ENCODE data around the gene YKT6.

The YKT6 gene

DNA sequence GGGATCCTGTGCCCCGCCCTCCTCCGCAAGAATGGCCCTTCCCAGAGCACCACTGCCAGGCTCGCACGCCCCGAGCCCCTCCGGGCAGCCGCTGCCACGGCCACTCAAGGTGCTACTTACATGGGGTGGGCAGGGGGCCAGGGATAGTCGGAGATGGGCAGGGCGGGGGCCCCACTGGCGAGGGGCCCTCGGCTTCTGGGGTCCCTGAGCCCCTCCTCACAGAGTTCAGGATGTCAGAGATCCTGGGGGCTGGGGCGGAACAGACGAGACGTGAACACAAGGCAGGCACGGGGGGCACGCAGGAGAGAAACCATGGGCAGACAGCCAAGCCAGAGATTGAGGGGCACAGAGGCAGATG lies 25.6 kb downstream of the YKT6 start:
- Mint-ChIP-seq H3K4me1 (no peaks in the 10 kb centered on the region), H3K9me3 (no peaks in the 10 kb centered on the region), H3K27ac (no peak overlapping the region), H3K27me3 (peaks cover 48% of the 10 kb centered on the region), H3K36me3 (no peaks in the 10 kb centered on the region), H3K4me3 (no peak overlapping the region)
- no peak for ATAC-seq

DNA sequence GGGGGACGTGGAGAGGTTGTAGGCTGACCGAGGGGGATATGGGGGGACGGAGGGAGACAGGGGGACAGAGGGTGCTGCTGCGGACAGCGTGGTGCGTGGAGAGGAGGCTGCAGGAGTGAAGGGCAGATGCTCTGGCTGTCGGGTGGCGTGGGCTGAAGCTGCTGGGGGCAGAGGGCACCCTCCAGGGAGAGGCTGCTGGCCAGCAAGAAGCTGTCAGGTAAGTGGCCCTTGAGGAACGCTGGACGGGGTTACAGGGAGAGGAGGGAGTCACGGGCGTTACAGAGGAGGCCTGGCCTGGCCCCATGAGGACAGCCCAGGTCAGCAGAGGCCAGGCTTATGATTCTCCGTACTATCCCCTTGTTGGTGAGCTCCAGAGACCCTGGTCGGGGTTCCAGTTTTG lies 27.1 kb downstream of the YKT6 start:
- ATAC-seq = no peak
- Mint-ChIP-seq H3K9me3 (no peaks in the 10 kb centered on the region), H3K36me3 (no peaks in the 10 kb centered on the region), H3K4me1 (no peaks in the 10 kb centered on the region), H3K4me3 (no peak overlapping the region), H3K27ac (no peak overlapping the region), H3K27me3 (peaks cover 36% of the 10 kb centered on the region)

DNA sequence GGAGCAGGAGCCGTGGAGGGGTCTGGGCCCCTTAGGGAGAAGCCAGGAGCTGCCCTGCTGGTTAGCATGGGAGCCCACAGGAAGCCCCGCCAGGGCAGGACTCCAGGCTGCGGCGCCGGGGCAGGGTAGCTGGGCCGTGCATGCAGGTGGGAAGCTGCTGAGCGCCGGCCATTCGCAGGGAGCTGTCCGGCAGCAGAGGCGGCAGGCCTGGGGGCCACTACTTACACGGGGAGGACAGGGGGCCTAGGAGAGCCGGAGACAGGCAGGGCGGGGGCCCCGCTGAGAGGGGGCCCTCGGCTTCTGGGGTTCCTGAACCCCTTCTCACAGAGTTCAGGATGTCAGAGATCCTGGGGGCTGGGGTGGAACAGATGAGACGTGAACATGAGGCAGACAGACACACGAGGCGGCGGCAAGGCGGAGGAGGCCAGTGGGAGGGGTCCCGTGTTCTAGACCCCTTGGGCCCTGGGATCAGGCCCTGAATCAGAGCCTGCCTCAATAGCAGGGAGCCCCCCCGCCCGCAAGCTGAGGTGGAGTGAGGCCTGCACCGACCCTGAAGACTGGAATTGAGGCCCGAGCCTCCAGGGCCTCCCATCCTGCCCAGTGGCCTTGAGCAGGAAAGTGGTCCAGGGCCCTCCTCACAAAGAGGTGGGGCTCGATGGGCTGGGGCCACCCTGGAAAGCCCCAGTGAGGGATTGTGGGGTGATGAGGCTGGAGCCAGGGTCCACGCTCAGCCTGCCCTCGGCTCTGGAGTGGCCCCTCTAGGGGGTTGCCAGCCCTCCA lies 28.0 kb downstream of the YKT6 start:
- H3K27me3 Mint-ChIP-seq = peaks cover 29% of the 10 kb centered on the region

DNA sequence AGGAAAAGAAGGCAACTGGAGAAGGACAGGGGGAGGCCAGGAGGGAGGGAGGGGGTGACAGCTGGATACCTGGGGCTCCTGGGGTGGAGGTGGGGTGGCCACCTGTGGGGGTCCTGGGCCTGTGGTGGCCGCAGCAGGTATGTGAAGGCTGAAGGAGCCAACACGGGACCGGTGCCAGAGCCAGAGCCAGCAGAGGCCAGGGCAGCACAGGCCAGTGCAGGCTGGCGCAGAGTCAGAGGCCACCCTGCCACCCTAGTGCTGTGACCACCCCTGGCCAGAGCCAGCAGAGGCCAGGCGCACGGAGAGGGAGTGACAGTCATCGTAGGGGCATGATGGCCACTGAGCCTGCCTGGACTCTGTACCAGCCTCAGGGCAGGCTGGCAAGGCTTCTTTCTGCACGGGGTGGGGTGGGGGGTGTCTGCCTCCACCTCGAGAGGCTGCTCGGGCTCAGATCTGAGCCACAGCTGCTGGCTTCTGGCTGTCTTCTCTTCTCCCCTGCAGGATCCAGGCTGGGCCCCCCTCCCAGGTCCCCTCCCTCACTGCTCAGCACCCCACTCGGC lies 28.8 kb downstream of the YKT6 start:
- no peak overlapping the region for H3K27ac Mint-ChIP-seq
- H3K9me3 Mint-ChIP-seq = no peaks in the 10 kb centered on the region
- H3K36me3 Mint-ChIP-seq = no peaks in the 10 kb centered on the region
- no peak overlapping the region for H3K4me3 Mint-ChIP-seq
- peaks cover 20% of the 10 kb centered on the region for H3K27me3 Mint-ChIP-seq
- no peak for ATAC-seq
- H3K4me1 Mint-ChIP-seq = no peaks in the 10 kb centered on the region

More for the DNA sequence above, 28.0 kb downstream of the YKT6 start:
- no peaks in the 10 kb centered on the region for H3K9me3 Mint-ChIP-seq
- no peaks in the 10 kb centered on the region for H3K36me3 Mint-ChIP-seq
- H3K27ac Mint-ChIP-seq = no peak overlapping the region
- H3K4me3 Mint-ChIP-seq = no peak overlapping the region
- H3K4me1 Mint-ChIP-seq = no peaks in the 10 kb centered on the region
- no peak for ATAC-seq

DNA sequence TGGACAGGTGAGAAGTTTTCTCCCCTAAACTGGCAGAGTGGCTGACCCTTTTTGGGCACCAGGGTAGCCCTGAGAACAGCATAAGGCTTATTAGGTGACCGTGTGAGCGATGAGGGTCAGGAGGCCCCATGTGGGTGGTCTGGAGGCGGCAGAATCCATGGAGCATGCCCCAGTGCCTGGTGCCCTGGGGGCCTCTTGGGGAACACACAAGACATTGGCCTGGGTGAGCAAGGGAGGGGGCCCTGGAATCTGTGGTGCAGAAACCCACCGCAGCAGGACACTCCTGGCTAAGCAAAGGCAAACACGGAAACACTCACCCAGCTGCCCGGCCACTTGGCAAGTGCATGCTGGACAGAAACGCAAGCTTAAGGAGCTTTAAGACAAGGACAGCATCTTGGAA lies 29.5 kb downstream of the YKT6 start:
- no peak overlapping the region for H3K4me3 Mint-ChIP-seq
- ATAC-seq = no peak
- no peaks in the 10 kb centered on the region for H3K36me3 Mint-ChIP-seq
- H3K4me1 Mint-ChIP-seq = peaks cover 1% of the 10 kb centered on the region
- no peak overlapping the region for H3K27ac Mint-ChIP-seq
- peaks cover 14% of the 10 kb centered on the region for H3K27me3 Mint-ChIP-seq
- H3K9me3 Mint-ChIP-seq = no peaks in the 10 kb centered on the region

DNA sequence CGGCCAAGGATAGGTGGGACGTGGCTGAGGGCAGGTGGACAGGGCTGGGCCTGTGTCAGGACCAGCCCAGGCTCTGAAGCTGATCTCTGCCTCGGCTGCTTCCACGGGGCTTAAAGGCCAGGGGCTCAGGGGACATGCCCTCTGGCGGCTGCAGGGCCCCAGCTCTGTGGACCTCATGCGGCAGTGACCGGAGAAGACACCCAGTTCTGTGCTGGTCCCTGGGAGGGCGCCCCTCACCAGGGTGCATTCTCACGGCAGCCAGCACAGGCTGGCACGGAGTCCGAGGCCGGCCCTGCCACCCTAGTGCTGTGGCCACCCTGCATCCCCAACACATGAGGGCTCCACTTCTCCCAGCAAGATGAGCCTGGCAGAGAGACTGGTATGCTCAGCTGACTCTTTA lies 30.3 kb downstream of the YKT6 start:
- Mint-ChIP-seq H3K4me1 (peaks cover 6% of the 10 kb centered on the region), H3K4me3 (no peak overlapping the region), H3K27me3 (peaks cover 6% of the 10 kb centered on the region), H3K9me3 (no peaks in the 10 kb centered on the region), H3K36me3 (no peaks in the 10 kb centered on the region), H3K27ac (no peak overlapping the region)
- ATAC-seq = no peak

DNA sequence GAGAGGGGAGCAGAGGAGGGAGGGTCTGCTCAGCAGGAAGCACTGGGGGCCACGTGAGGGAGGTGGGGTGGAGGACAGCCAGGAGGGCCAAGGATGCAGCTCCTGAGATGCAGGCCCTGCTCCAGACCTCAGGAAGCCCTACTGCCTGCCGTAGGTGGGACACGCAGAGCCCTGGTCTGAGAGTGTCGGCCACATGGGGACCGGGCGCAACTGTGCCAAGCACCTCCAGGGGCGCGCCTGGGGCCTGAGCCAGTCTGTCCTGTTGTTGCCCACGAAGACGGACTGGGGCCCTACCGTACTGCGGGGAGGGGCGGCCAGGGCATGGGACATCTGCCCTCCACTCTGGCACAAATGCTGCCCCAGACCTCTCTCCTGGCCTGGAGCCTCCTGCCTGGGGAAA lies 31.6 kb downstream of the YKT6 start:
- Mint-ChIP-seq H3K27me3 (peaks cover 2% of the 10 kb centered on the region), H3K36me3 (no peaks in the 10 kb centered on the region), H3K9me3 (no peaks in the 10 kb centered on the region), H3K27ac (no peak overlapping the region), H3K4me1 (peaks cover 6% of the 10 kb centered on the region), H3K4me3 (no peak overlapping the region)
- no peak for ATAC-seq

DNA sequence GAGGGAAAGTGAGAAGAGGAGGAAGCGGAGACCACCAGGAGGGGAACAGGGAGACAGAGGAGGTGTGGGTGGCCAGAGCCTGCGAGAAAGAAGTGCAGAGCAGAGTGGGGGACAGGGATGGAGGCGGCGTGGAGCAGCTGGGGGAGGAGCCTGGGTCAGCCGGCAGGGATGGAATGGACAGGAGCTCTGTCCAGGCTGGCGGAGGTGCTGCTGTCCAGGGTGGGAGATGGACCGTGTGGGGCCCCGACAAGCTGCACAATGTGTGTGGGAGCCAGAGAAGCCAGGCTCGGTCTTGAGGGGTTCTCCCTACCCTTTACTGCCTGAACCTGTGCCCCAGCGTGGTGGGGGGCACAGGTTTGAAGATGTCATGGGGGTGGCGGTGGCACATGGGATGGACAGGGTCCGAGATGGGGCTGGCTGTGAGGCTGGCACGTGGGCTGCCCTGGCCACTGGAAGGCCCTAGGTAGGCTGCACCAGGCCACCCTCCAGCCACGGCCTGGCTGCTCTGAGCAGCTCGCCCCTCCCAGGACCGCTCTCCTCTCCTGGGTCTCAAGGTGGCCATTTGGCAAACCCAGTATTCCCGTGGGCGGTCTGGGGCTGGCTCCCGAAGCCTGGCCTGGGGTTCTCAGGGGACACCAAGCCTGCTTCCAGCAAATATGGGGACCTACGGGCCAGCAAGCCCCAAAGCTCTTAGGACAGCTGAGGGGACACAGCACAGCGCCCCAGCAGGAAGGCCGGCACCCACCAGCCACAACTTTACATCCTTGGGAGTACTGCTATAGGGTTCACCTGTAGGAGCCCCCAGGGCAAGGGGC lies 32.3 kb downstream of the YKT6 start:
- H3K27me3 Mint-ChIP-seq = peaks cover 9% of the 10 kb centered on the region
- no peaks in the 10 kb centered on the region for H3K36me3 Mint-ChIP-seq
- peaks cover 6% of the 10 kb centered on the region for H3K4me1 Mint-ChIP-seq
- H3K4me3 Mint-ChIP-seq = no peak overlapping the region
- H3K27ac Mint-ChIP-seq = no peak overlapping the region
- ATAC-seq = no peak
- H3K9me3 Mint-ChIP-seq = no peaks in the 10 kb centered on the region

DNA sequence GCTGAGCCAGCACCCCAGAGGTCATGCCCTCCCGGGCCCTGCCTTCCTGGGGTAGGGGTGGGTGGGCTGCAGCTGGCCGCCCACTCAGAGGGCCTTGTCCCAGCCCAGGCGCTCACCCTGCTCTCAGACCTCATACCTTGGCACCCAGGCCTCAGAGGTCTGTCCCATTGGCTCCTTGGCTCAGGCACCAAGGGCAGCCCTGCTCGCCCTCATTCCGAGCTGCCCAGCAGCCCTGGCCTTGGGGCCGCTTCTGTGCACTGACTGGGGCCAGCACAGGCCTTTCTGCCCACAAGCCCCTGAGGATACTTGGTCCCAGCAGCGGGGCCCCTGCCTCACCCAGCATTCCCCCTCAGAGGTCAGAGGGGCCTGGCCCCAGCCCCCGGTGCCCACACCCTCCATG lies 34.3 kb downstream of the YKT6 start:
- Mint-ChIP-seq H3K36me3 (no peaks in the 10 kb centered on the region), H3K9me3 (no peaks in the 10 kb centered on the region), H3K27ac (peak overlapping the region; percentile 7), H3K27me3 (peaks cover 15% of the 10 kb centered on the region), H3K4me1 (peaks cover 6% of the 10 kb centered on the region), H3K4me3 (no peak overlapping the region)
- ATAC-seq = no peak

DNA sequence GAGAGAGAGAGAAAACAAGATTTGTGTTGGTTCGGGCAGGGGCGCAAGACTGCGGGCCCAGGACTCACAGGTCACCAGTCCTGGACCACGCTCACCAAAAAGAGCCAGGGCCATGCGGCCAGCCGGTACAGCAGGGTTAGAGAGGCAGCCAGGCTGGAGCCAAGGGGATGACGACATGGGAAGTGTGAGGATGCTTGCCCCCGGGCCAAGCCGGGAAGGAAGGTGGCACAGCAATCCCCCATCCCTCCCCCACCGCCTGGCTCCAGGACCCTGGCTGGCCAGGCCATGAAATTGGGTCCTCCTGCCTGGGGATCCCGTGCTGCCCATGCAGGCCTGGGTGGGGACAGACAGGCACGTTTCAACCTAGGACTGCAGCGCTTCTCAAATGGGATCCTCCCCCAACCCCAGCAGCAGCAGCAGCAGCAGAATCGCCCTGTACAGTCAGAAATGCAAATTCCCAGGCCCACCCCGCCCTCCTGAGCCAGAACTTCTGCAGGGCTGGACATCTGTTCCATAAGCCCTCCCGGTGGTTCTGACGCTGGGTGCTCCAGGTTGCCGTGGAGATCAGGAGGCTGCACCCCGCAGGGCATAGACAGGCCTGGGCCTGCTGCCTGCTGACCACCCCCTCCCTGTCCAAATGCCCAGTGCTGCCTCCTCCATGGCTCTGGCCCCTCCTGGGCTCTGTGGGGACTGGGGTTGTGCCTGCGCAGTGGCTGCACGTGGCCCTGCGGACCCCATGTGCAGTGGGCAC lies 35.0 kb downstream of the YKT6 start:
- Mint-ChIP-seq H3K27ac (peak overlapping the region; percentile 7), H3K9me3 (no peaks in the 10 kb centered on the region), H3K4me3 (no peak overlapping the region), H3K4me1 (peaks cover 9% of the 10 kb centered on the region), H3K27me3 (peaks cover 15% of the 10 kb centered on the region), H3K36me3 (no peaks in the 10 kb centered on the region)
- no peak for ATAC-seq

DNA sequence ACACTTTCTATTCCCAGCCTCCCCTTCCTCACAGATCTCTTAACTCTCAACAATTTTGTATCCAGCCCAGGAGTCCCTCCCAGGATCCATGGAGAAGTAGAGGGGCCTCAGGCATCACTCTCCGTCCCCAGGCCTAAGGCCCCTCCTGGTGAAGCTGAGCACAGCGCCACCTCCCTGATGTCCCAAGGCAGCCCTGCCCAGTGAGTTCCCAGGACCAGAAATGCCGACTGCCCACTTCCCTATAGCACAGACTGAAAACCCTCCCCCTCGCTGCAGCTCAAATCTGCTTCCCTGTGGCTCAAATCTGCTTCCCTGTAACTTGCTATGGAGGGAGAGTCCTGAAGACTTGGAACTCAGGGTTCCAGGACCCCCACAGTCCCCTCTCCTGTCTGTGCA lies 35.6 kb downstream of the YKT6 start:
- Mint-ChIP-seq H3K27me3 (peaks cover 15% of the 10 kb centered on the region), H3K4me1 (peaks cover 14% of the 10 kb centered on the region), H3K27ac (no peak overlapping the region), H3K9me3 (no peaks in the 10 kb centered on the region), H3K36me3 (no peaks in the 10 kb centered on the region), H3K4me3 (no peak overlapping the region)
- no peak for ATAC-seq

DNA sequence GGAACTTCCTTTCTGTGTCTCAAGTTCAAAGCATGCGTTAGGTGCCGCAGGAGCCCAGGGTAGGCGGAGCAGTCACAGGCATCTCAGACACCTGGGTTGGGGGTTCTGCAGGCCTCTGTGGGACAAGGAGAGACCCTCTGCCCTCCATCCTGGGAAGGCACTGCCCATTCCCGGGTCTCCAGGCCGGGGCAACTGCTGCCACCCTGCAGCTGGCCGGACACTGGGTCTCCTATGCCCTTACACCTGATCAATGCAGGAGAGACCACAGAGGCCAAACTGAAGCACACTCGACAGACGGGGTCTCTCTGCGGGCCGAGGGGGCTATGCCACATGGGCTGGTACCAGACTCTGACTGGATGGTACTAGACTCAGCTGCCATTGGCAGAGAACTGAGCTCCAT lies 36.9 kb downstream of the YKT6 start:
- H3K36me3 Mint-ChIP-seq = no peaks in the 10 kb centered on the region
- H3K4me3 Mint-ChIP-seq = no peak overlapping the region
- H3K9me3 Mint-ChIP-seq = no peaks in the 10 kb centered on the region
- H3K27me3 Mint-ChIP-seq = peaks cover 15% of the 10 kb centered on the region
- peaks cover 18% of the 10 kb centered on the region for H3K4me1 Mint-ChIP-seq
- no peak for ATAC-seq
- H3K27ac Mint-ChIP-seq = no peak overlapping the region

DNA sequence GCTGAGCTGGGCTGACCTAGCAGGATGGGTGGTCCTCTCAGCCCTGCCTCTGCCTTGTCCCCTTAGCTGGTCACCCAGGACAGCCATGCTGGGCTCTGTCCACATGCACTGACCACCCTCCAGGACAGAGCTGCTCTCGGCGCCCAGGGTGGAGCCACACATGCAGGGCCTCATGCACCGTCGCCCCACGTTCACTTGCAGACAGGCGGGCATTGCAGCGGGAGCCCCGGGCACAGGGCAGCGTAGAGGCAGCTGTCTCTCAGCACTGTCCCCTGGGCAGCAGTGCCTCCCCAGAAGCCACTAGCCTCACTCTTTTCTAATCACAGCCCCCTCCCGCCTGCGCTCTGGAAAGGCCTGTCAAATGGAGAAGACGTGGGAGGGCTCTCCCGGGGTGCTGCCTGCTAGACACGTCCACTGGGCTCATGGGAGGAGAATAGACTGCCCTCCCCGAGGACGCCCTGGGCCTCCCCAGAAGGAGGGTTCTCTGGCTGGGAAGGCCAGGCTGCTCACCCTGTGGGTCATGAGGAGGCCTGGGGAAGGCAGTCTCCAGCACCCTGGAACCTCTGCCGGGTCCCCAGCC lies 37.4 kb downstream of the YKT6 start:
- Mint-ChIP-seq H3K4me3 (no peak overlapping the region), H3K27me3 (peaks cover 15% of the 10 kb centered on the region), H3K36me3 (no peaks in the 10 kb centered on the region), H3K4me1 (peaks cover 18% of the 10 kb centered on the region), H3K9me3 (no peaks in the 10 kb centered on the region), H3K27ac (no peak overlapping the region)
- ATAC-seq = no peak

DNA sequence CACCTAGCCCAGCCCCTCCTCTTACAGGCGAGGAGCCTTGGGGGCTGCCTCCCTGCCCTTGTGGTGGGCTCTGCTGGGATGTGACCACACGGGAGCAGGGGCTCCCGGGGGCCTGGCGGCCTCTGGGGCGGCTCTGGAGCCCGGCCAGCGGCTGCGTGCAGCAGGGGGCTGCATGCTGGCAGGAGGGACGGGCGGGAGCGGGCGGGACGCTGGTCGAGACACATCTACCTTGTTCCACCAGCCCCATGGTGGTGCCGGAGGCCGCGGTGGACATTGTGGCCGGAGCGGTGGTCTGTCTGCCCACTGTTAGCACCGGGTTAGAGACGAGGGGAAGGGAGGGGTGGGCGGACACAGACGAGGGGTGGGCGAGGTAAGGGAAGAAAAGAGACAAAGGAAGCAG lies 38.6 kb downstream of the YKT6 start:
- H3K4me3 Mint-ChIP-seq = no peak overlapping the region
- H3K36me3 Mint-ChIP-seq = no peaks in the 10 kb centered on the region
- peaks cover 18% of the 10 kb centered on the region for H3K4me1 Mint-ChIP-seq
- H3K27me3 Mint-ChIP-seq = peaks cover 15% of the 10 kb centered on the region
- no peak overlapping the region for H3K27ac Mint-ChIP-seq
- no peaks in the 10 kb centered on the region for H3K9me3 Mint-ChIP-seq
- no peak for ATAC-seq

DNA sequence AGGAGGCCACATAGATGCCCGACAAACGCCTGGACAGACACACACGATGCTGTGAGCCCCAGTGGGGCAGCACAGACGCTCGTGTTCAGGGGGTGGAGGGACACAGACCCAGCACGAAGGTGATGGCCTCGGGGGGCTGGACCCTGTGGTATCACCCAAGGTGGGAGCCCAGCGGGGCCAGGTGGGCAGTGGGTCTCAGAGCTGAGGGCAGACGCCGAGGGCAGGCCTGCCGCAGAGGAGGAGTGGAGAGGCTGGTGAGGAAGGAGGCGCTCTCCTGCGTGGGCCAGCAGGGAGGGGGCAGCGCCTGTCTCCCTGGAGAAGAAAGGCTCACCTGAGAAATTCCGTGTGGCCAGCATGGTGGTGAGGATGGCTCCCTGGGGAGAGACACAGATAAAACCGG lies 39.6 kb downstream of the YKT6 start:
- ATAC-seq = no peak
- Mint-ChIP-seq H3K4me3 (no peak overlapping the region), H3K27ac (no peak overlapping the region), H3K36me3 (no peaks in the 10 kb centered on the region), H3K27me3 (peaks cover 15% of the 10 kb centered on the region), H3K9me3 (no peaks in the 10 kb centered on the region), H3K4me1 (peaks cover 16% of the 10 kb centered on the region)

All from stimulated activated memory B cell treated with anti-CD40 and anti-IgM and Interleukin-4, amounts not matched to agents 10 μg/mL and 1 μg/mL and 100 μg/mL, for 72 hours (primary cell).